Stimulated activated naive CD8-positive, alpha-beta T cell treated with anti-CD3 and anti-CD28 coated beads, Interleukin-15, Interleukin-2, amounts not matched to agents 100 U/mL and 50 U/mL, for 24 hours (primary cell): ENCODE measurements around the gene DDX50.
"Not testable (repeated sequence)": the region's sequence is repeated elsewhere in the genome, so short reads cannot be mapped to it uniquely, and the experiment has no call there.

ENCODE experiments used
- ATAC-seq: fragments of 150-1000 bp; cut with Tn5 transposase; one replicate; pipeline ENCODE4 v1.10.0; 2021
- DNase-seq: peaks from one replicate; pipeline ENCODE4 v3.0.0; 2021

Gene DDX50

GRCh38 chr10:68901105-68901927, at the start of gene DDX50:
Gene DDX50, plus strand, starts transcription at chr10:68901315. Its CDS starts 70 bp downstream, at chr10:68901385.
- peak; percentile 98 for ATAC-seq

GRCh38 chr10:68856352-68856751, 44.8 kb upstream of the DDX50 start:
- ATAC-seq = no peak
- DNase-seq = no peak

More at GRCh38 chr10:68901105-68901927, at the start of gene DDX50:
- DNase-seq = peak; percentile 97

GRCh38 chr10:68857005-68857404, 44.1 kb upstream of the DDX50 start:
- ATAC-seq (no peak), DNase-seq (no peak)

- no peak for DNase-seq
These were observed 39.9 kb upstream of the DDX50 start for GRCh38 chr10:68861253-68861652.

GRCh38 chr10:68864611-68865010, 36.5 kb upstream of the DDX50 start:
- DNase-seq (no peak), ATAC-seq (no peak)

More at GRCh38 chr10:68861253-68861652, 39.9 kb upstream of the DDX50 start:
- no peak for ATAC-seq

GRCh38 chr10:68868173-68868572, 32.9 kb upstream of the DDX50 start:
- DNase-seq, ATAC-seq: not testable (repeated sequence)

- no peak for ATAC-seq
These were observed 31.5 kb upstream of the DDX50 start for GRCh38 chr10:68869623-68870022.

GRCh38 chr10:68870061-68870460, 31.1 kb upstream of the DDX50 start:
- no peak for ATAC-seq

More at GRCh38 chr10:68869623-68870022, 31.5 kb upstream of the DDX50 start:
- no peak for DNase-seq

GRCh38 chr10:68870545-68871104, 30.5 kb upstream of the DDX50 start:
- peak; percentile 24 for DNase-seq

More at GRCh38 chr10:68870061-68870460, 31.1 kb upstream of the DDX50 start:
- DNase-seq = no peak

GRCh38 chr10:68871105-68871711, 29.9 kb upstream of the DDX50 start:
- no peak for DNase-seq
- no peak for ATAC-seq

More at GRCh38 chr10:68870545-68871104, 30.5 kb upstream of the DDX50 start:
- ATAC-seq = peak; percentile 88

GRCh38 chr10:68871731-68872342, 29.3 kb upstream of the DDX50 start:
- DNase-seq = no peak
- no peak for ATAC-seq

- ATAC-seq = no peak
- DNase-seq = no peak
These were observed 24.6 kb upstream of the DDX50 start for GRCh38 chr10:68876246-68877138.

- ATAC-seq = no peak
These were observed 23.5 kb upstream of the DDX50 start for GRCh38 chr10:68877482-68878110.

GRCh38 chr10:68878496-68878895, 22.6 kb upstream of the DDX50 start:
- no peak for ATAC-seq
- no peak for DNase-seq

More at GRCh38 chr10:68877482-68878110, 23.5 kb upstream of the DDX50 start:
- no peak for DNase-seq

- ATAC-seq = no peak
These were observed 21.5 kb upstream of the DDX50 start for GRCh38 chr10:68879628-68880027.

GRCh38 chr10:68880181-68880580, 20.9 kb upstream of the DDX50 start:
- ATAC-seq = no peak

More at GRCh38 chr10:68879628-68880027, 21.5 kb upstream of the DDX50 start:
- DNase-seq = no peak

GRCh38 chr10:68895041-68895440, 6.1 kb upstream of the DDX50 start:
- no peak for ATAC-seq
- no peak for DNase-seq

More at GRCh38 chr10:68880181-68880580, 20.9 kb upstream of the DDX50 start:
- no peak for DNase-seq

- no peak for ATAC-seq
- DNase-seq = peak; percentile 34
These were observed 3.8 kb upstream of the DDX50 start for GRCh38 chr10:68897336-68897741.

- DNase-seq (no peak), ATAC-seq (no peak)
These were observed 1.8 kb upstream of the DDX50 start for GRCh38 chr10:68899186-68899745.

- ATAC-seq (no peak), DNase-seq (peak; percentile 77)
These were observed 549 bp upstream of the DDX50 start for GRCh38 chr10:68900427-68901104.
